Cardiac fibroblast (primary cell): ENCODE results near the gene TEDC2.

Experiments used
- DNase-seq, 2 donors: peaks; one replicate each; pipeline versions ENCODE4 v3.0.0 to v3.0.0-alpha.2; 2010; ENCODE audit warnings: low read depth in 2 of 2
- H3K4me3 ChIP-seq, 2 donors: replicated peaks in 1 of 2; 1 replicate in 1 of 2; 2 replicates in 1 of 2; pipeline ENCODE4 v1.5.1; 2011; ENCODE audit warnings: low read depth in 2 of 2, low read length in 2 of 2, mild to moderate bottlenecking in 2 of 2, moderate library complexity in 1 of 2
- CTCF ChIP-seq: IDR thresholded peaks from one replicate; pipeline ENCODE4 v1.5.1; 2011; ENCODE audit warnings: low read depth, mild to moderate bottlenecking, low read length, inconsistent platforms

The TEDC2 gene

GRCh38 chr16:2487903-2488531 lies 28.1 kb downstream of the TEDC2 start:
- no peak for TF ChIP-seq CTCF
- no peak for DNase-seq
- no peak overlapping the region for H3K4me3 ChIP-seq

GRCh38 chr16:2489581-2489980 lies 29.7 kb downstream of the TEDC2 start:
- DNase-seq, result no peak
- H3K4me3 ChIP-seq, result no peak overlapping the region
- TF ChIP-seq CTCF, result no peak

- TF ChIP-seq CTCF, result no peak
- DNase-seq, result no peak
- no peak overlapping the region for H3K4me3 ChIP-seq
Observed at GRCh38 chr16:2490190-2491105, 30.5 kb downstream of the TEDC2 start.

GRCh38 chr16:2492292-2492691 lies 32.4 kb downstream of the TEDC2 start:
- no peak for TF ChIP-seq CTCF
- DNase-seq, result no peak
- no peak overlapping the region for H3K4me3 ChIP-seq

GRCh38 chr16:2493605-2494004 lies 33.7 kb downstream of the TEDC2 start:
- no peak overlapping the region for H3K4me3 ChIP-seq
- DNase-seq, result no peak
- no peak for TF ChIP-seq CTCF

- DNase-seq, result no peak
- no peak for TF ChIP-seq CTCF
- H3K4me3 ChIP-seq, result no peak overlapping the region
Observed at GRCh38 chr16:2494616-2495015, 34.7 kb downstream of the TEDC2 start.
